ENCODE data around the gene MRPS23. TPM values are rescaled to one million over a fixed set of nuclear protein-coding genes. Genes with fewer than 3 reads are reported as not detected.

The MRPS23 gene
- total and polyA plus RNA-seq, 2 of the 4 experiments (the other 2 are of a cell fraction): 23.5 to 37.3 TPM

DNA sequence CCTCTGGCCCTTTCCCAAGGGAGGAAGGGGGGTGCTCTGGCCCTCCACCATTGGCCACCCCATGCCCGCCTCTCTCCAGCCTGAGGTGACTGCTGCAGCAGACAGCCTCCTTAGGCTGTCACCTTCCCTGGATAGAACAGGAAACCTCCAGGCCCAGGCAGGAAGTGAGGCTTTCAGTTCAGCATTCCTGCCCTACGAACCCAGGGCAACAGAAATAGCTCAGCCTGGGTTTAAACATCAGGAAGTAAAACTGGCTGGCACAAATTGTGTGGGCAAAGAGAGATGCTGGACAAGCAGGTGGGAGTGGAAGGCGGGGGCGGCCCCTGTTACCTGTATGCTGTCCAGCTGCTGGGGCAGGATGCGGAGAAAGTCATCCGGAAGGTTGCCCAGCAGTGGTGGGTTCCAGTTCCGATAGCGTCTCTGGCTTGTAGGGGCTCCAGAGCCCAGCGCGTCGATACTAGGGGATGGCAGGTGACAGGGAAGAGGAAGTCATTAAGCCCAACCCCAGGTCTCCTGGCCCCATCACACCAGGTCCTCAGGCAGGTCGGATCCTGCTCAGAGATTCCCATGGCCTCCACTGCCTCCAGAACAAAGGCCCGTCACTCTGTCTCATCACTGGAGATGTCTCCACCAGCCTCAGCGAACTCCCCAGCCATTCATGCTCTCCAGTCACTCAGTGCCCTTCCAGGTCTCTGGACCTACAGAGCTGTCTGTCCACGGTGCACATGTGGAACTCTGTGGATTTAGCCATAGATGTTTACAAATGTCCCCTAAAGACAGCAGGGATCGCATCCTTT, 23.6 kb upstream of the MRPS23 start:
- peak overlapping the region; percentile 92 for H3K56ac ChIP-seq (ENCODE audit: extremely low read depth, insufficient read depth, low read length)
- peaks cover 56% of the 10 kb centered on the region for H3K4me1 ChIP-seq (ENCODE audit: control insufficient read depth, insufficient read depth, low read length)
- peak overlapping the region; percentile 70 for H3K9ac ChIP-seq (ENCODE audit: low read depth, low read length)
- H2AK9ac ChIP-seq (replicated peaks; ENCODE audit: low read depth, low read length, poor library complexity): peak overlapping the region; percentile 96
- H3K4ac ChIP-seq (ENCODE audit: low read depth, low read length): peak overlapping the region; percentile 100
- peaks cover 32% of the 10 kb centered on the region for H3K36me3 ChIP-seq (ENCODE audit: control insufficient read depth, insufficient read depth, low read length)
- TF ChIP-seq POLR2A (IDR thresholded peaks at IDR 0.05; ENCODE audit: low read depth, low read length) (no peak), FOS (IDR thresholded peaks at IDR 0.05; ENCODE audit: low read depth, low read length) (no peak), USF2 (IDR thresholded peaks at IDR 0.05; ENCODE audit: low read depth, low read length) (no peak), NFE2L2 (IDR thresholded peaks at IDR 0.05; ENCODE audit: low read depth, low read length) (no peak), RFX5 (IDR thresholded peaks at IDR 0.05; ENCODE audit: low read depth, low read length) (no peak), RCOR1 (IDR thresholded peaks at IDR 0.05; ENCODE audit: insufficient replicate concordance, low read length) (no peak), BHLHE40 (IDR thresholded peaks at IDR 0.05; ENCODE audit: low read depth, low read length) (no peak), CEBPB (IDR thresholded peaks at IDR 0.05; ENCODE audit: low read depth, low read length) (no peak), MAZ (IDR thresholded peaks at IDR 0.05; ENCODE audit: borderline replicate concordance, low read depth, low read length) (no peak)
- TF ChIP-seq, protein P1, sequence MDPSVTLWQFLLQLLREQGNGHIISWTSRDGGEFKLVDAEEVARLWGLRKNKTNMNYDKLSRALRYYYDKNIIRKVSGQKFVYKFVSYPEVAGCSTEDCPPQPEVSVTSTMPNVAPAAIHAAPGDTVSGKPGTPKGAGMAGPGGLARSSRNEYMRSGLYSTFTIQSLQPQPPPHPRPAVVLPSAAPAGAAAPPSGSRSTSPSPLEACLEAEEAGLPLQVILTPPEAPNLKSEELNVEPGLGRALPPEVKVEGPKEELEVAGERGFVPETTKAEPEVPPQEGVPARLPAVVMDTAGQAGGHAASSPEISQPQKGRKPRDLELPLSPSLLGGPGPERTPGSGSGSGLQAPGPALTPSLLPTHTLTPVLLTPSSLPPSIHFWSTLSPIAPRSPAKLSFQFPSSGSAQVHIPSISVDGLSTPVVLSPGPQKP (IDR thresholded peaks at IDR 0.05; ENCODE audit: borderline replicate concordance, low read depth, low read length): no peak
- H2AK5ac ChIP-seq (ENCODE audit: low read depth, low read length): peak overlapping the region; percentile 100
- no peaks in the 10 kb centered on the region for H3K9me3 ChIP-seq (ENCODE audit: control insufficient read depth, insufficient read depth, low read length)
- H3K14ac ChIP-seq (replicated peaks; ENCODE audit: low read depth, low read length): peak overlapping the region; percentile 98
- peaks cover 43% of the 10 kb centered on the region for H3K9me1 ChIP-seq (ENCODE audit: insufficient read depth, low read length)
- H4K91ac ChIP-seq (ENCODE audit: insufficient read depth, low read depth, low read length): peak overlapping the region; percentile 99
- peak overlapping the region; percentile 83 for H4K5ac ChIP-seq (ENCODE audit: low read depth, low read length)
- no peak overlapping the region for H3K4me2 ChIP-seq (ENCODE audit: low read depth, low read length)
- no peaks in the 10 kb centered on the region for H4K20me1 ChIP-seq (ENCODE audit: insufficient read depth, low read length)
- ChIA-PET POLR2A (ENCODE audit: unreplicated experiment) (no interaction called here), CTCF (interaction anchor here (1.0 kb wide), 2 partner anchors 16 to 113 kb away, joined by 3 read pairs; no protein-coding TSS in a partner anchor)
- no peak for DNase-seq
- no peak overlapping the region for H3K4me3 ChIP-seq (ENCODE audit: insufficient read depth, low read depth, low read length)
- H3K23ac ChIP-seq (ENCODE audit: low read depth, low read length): peak overlapping the region; percentile 97
- H2BK120ac ChIP-seq (ENCODE audit: low read depth, low read length): peak overlapping the region; percentile 99
- BruUV-seq (replicated peaks): no TSS peak
- peak overlapping the region; percentile 98 for H2BK5ac ChIP-seq (ENCODE audit: low read depth, low read length, poor library complexity, severe bottlenecking)
- intact Hi-C loops (cut with micrococcal nuclease): loop anchor here (2.0 kb wide), 2 partner anchors 63 to 81 kb away; partner anchors contain the start of gene CUEDC1
- peak overlapping the region; percentile 98; the same call in 2 of the 3 replicates for H2BK15ac ChIP-seq (ENCODE audit: low read depth, low read length)
- peaks cover 13 to 65% of the 10 kb centered on the region in 2 experiments for H3K79me1 ChIP-seq (ENCODE audit: low read depth in 1 of 2, low read length in 2 of 2)
- 100% methylated on average over 2 of the region's 16 CpGs; no CpG with 5 or more reads in 1 of the 2 experiments for WGBS, 2 experiments (ENCODE audit: extremely low coverage in 2 of 2, insufficient read length in 1 of 2)
- H3K18ac ChIP-seq (ENCODE audit: low read depth, low read length): peak overlapping the region; percentile 58
- peak overlapping the region; percentile 22 for H2AFZ ChIP-seq (replicated peaks; ENCODE audit: low read length, poor library complexity)
- H3K27ac ChIP-seq (ENCODE audit: insufficient read depth, low read length): peak overlapping the region; percentile 89
- H4K8ac ChIP-seq (ENCODE audit: low read depth in 2 of 2, low read length in 2 of 2): peak overlapping the region; percentile 80 to 95
- dilution Hi-C loops (cut with HindIII; ENCODE audit: low sequenced_read_pairs, unreplicated experiment): loop anchor here (25.0 kb wide), 1 partner anchor 114 kb away; the partner anchor contains the start of gene VEZF1
- H3K27me3 ChIP-seq (ENCODE audit: control insufficient read depth, insufficient read depth, low read length): no peaks in the 10 kb centered on the region
- in situ Hi-C loops (cut with MboI; ENCODE audit: low sequenced_read_pairs): loop anchor here (25.0 kb wide), 1 partner anchor 464 kb away; the partner anchor contains the start of gene TSPOAP1
- no peak for ATAC-seq (ENCODE audit: low read depth)
- peak overlapping the region; percentile 95 for H2BK20ac ChIP-seq (ENCODE audit: low read depth, low read length)

All from IMR-90 (cell line).